Stimulated activated CD4-positive, alpha-beta T cell treated with anti-CD3 and anti-CD28 coated beads, Interleukin-1b, Interleukin-23, amount 100 ng/mL, for 24 hours (primary cell): Measurements from ENCODE around the gene ARMC9.
"Not testable (repeated sequence)": the region's sequence is repeated elsewhere in the genome, so short reads cannot be mapped to it uniquely, and the experiment has no call there.

Experiments used
- DNase-seq, 4 experiments: peaks; one replicate each; pipeline ENCODE4 v3.0.0-alpha.2; 2020; ENCODE audit warnings: low read depth in 4 of 4, low spot score in 1 of 4

The ARMC9 gene

DNA sequence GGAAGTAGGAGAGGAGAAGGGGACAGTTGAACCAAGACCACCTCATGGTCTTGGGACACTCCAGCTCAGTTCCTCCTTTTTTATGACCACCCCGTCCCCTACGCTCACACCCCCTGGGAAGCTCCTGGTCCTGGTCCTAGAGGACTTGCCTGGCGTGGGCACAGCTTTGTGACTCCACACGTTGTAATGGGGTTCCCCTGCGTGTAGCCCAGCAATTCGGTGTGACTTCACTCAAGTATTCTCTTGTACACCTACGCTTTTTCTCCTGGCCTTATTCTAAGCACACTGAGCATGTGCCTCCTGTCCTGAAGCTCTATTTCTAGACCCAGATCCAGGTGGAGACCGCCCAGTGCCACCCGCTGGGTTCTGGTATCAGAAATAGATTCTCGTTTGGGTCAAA, 161.0 kb downstream of the ARMC9 start:
- no peak for DNase-seq

DNA sequence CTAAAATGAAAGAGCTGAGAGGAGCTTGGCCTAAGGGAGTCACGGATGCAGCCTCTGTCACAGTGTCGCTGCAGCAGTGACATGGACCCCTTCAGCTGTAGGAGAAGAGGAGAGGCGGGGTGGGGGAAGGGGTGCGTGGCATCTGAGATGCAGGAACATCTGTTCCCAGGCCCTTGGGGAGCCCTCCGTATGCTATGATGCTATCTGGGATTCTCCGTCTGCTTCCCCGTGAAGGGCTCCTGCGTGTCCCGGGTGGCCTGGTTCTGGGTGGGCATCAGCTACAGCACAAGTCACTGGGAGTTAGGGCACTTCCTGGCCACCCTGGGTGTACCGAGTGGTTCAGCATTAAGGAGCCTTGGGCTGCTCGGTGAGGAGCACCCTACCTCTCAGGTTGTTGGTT, 161.5 kb downstream of the ARMC9 start:
- no peak for DNase-seq

DNA sequence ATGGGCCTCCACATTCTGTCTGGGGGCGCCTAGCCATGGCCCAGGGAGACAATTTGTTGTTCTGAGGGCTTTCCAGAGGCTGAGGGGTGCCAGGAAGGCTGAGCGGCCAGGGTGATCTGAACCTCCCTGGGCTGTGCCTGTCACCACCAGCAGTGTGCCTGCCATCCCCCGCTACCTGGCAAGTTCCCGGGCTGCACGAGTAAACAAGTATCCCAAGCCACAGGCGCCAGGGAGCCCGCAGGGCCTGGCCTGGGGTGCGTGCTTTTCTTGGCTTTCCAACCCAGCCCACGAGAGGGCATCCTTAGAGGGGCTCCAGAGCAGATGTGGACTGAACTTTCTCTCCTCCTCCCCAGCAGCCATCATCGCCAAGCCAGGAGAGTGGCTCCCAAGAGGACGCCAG, 162.0 kb downstream of the ARMC9 start:
- no peak for DNase-seq

DNA sequence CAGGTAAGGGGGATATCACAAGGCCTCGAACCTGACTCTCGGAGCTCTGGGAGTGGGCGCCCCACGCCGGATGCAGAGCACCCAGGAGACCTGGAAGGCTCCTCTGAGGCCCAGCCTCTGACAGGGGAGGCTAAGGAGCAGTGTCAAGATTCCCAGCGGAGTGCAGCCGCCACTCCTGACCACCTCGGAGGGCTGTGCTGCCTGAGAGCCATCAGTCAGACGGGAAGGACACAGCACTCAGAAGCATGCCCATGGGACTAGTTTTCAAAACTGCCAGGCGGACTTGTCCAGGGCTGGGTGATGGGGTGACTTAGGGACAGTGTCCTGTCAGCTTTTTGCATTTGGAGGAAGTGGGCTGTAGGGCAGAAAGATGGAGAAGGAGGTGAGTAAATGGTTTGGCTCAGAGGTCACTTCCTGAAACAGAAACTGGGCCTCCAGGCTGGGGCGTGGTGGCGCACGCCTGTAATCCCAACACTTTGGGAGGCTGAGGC, 162.5 kb downstream of the ARMC9 start:
- no peak for DNase-seq

DNA sequence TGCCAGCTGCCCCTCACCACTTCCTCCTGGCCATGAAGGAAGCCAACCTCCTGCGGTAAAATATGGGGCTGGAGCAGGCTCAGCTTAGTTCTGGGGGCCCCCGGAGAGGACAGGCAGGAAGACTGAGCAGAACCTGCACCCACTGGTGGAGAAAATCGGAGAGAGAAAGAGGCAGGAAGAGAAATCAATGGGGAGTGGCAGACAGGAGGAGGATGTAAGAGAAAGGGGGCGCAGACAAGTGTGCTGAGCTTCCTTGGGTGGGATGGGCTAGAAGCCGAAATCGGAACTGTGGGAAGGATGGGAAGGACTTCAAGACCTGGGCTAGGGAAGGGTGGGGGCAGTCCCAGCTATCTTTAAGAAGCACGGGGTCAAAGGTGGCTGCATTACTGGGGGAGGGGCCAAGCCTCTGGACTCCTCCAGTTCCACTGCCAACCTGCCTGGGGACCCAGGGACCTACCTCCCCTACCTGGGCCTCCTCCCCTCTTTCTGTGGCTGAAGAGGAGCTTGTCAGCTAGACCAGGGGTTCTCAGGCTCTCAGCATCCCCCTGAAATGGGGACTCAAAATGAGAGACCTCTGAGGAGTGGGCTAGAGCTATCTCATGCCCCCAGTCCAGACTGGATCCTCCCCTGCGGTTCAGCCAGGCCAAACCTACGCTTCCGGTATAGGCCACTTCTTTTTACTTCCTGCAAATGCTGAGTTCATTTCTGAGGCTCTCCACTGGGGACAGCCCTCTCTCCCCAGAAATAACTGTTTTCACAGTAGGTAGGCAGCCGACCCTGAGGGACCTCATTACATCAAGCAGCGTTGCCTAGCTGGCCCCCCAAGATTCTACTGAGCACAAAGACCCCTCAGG, 163.5 kb downstream of the ARMC9 start:
- no peak for DNase-seq

- DNase-seq, result no peak
Measured at GRCh38 chr2:231362555-231363184, 164.2 kb downstream of the ARMC9 start.

DNA sequence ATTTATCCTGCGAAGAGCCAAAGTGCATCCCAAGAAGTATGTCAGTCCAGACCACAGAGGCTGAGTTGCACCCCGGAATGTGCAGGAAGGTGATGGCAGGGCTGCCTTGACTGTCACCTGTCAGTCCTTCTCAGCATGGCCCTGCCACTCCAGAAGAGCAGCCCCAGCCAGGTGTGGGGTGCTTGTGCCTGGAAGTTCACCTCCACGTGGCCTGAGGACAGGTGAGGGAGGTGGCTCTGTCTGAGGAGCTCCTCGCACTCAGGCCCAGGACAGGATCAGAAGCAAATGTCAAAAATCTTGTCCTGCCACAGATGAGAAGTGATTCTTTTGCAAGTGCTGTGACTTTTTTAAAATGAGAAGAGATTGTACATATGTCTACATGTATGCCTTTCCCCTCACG, 165.6 kb downstream of the ARMC9 start:
- DNase-seq, result no peak

DNA sequence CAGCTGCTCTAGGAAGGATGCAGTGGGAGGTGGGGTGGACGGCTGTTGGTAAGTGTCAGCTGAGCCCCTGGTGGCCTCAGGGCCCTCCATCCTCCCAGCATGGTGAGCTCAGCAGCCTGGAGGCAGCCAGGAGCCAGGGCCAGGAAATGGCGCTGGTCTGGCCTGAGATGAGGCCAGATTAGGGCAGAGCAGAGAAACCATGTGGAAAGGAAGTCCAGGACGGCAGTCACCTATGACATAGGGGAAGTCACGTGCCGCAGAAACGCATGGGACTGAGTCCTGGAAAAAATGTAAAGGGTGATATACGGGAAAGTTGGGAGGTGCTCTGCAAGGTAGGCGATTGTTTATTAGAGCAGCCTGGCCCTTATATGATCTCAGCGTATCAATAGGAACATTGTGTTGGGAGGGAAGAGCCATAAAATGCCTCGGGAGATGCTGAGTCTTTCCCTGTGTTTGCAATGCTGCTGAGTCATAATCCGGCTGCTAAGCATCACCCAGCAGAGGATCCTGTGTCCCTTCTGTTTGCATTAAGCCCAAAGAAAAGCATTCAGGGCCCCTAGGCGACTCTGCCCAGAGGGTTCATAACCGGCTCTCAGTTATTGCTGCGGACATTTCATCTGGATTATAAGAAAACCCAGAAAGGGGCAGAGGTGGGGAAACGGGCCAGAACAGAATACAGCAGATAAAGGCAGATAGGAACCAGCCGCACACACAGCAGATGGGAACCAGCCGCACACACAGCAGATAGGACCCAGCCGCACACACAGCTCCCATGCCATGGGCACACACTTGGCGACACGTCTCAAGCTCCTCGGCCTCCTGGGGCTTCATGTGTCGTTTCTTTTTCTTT, 166.8 kb downstream of the ARMC9 start:
- DNase-seq, result no peak

DNA sequence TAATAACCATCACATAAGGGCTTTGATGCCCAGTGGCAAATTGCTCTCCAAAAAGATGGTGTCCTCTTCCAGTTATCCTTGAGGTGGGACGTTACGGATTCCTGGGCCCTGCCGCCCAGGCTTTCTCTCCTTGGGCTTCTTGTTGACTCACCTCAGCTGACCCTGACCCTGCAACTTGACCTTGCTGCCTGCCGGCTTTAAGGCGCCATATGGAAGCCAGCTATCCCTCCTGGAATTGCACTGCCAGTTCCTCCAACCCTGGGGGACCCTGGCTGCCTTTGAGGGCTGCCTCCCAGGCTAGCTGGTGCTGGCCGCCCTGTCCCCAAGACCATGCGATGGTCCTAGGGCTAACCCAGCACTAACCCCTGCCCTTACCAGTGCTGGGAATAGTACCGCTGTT, 168.7 kb downstream of the ARMC9 start:
- DNase-seq, result no peak

- DNase-seq, result no peak
Measured at GRCh38 chr2:231369580-231370428, 171.4 kb downstream of the ARMC9 start.

DNA sequence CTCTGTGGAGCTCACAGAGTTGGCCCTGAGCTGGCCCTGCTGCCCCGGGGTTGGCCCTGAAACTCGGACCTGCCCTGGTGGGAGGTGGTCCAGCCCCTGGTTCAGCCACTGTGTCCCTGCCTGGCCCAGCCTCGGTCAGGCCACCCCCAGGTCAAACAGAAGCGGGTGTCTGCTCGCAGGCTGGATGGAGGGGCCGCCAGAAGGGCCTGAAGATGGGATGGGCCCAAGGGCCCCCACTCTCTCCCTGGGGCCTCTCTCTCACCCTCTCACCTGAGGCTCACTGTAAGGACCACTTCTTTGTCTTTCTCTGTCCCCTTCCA, 172.0 kb downstream of the ARMC9 start:
- no peak for DNase-seq

GRCh38 chr2:231370749-231371429, 172.5 kb downstream of the ARMC9 start:
- no peak for DNase-seq

- no peak for DNase-seq
Measured at GRCh38 chr2:231371430-231372054, 173.1 kb downstream of the ARMC9 start.

DNA sequence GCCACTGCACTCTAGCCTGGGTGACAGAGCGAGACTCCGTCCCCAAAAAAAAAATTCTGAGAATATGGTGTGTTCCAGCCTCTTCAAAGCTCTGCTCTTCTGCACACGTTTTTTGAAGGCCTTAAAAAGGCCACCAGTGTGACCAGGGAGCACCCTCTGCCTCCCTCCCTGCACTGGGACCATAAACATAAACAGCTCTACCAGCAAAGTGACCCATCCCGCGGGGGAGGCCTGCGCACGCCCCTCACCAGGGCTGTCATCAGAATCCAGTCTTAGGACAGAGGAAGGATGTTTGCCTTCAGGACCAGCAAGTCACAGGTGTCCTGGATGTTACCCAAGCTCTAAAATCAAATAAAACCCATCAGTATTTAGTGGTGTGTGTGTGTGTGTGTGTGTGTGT, 173.9 kb downstream of the ARMC9 start:
- DNase-seq, result no peak

GRCh38 chr2:231373184-231373583, 174.8 kb downstream of the ARMC9 start:
- DNase-seq, result no peak

- DNase-seq, result no peak
Measured at GRCh38 chr2:231373786-231374349, 175.4 kb downstream of the ARMC9 start.

GRCh38 chr2:231374771-231375170, 176.3 kb downstream of the ARMC9 start:
- DNase-seq, result no peak

- not testable (repeated sequence) for DNase-seq
Measured at GRCh38 chr2:231375994-231376615, 177.7 kb downstream of the ARMC9 start.

DNA sequence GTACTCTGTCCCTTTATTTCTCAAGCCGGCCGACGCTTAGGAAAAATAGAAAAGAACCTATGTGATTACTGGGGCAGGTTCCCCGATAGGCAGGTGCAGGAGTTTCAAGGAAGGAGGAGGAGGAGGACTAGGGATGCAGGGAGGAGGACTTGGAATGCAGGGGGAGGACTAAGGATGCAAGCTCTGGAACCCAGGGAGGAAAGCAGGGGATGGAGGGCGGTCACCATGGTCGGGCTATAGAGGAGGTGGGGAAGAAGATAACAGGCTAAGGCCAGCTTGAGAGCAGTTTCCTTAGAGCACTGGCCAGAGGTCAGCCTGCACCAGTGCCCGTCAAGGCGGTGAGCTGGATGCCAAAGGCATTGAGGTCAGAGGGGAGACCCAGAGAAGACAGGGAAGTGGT, 178.4 kb downstream of the ARMC9 start:
- no peak for DNase-seq
